WTC11 (cell line): ENCODE measurements around the gene UPK3A.

Experiments used
- NR1H2 ChIP-seq: sonication (generic); formaldehyde crosslinking; IDR thresholded peaks from 2 replicates; pipeline ENCODE4 v1.9.0; 2021; ENCODE audit warnings: mild to moderate bottlenecking, moderate library complexity, missing genetic modification reagents
- SP1 ChIP-seq: sonication (generic); formaldehyde crosslinking; conservative IDR thresholded peaks from 2 replicates; pipeline ENCODE4 v1.8.1; 2022; ENCODE audit warnings: missing genetic modification reagents
- USF1 ChIP-seq: sonication (generic); formaldehyde crosslinking; IDR thresholded peaks from 2 replicates; pipeline ENCODE4 v1.8.0; 2022; ENCODE audit warnings: mild to moderate bottlenecking, missing genetic modification reagents
- ZNF138 ChIP-seq: sonication (generic); formaldehyde crosslinking; conservative IDR thresholded peaks from 2 replicates; pipeline ENCODE4 v1.8.1; 2022; ENCODE audit warnings: mild to moderate bottlenecking, moderate library complexity, missing genetic modification reagents
- TF ChIP-seq, protein P1 (sequence below): fragments of 200-600 bp; IDR thresholded peaks from 2 replicates; pipeline ENCODE4 v1.8.0; 2022; ENCODE audit warnings: antibody characterized with exemption

- TF ChIP-seq ZNF138 (CRISPR knock-in tag) (no peak), NR1H2 (CRISPR knock-in tag) (no peak), SP1 (CRISPR knock-in tag) (no peak), USF1 (CRISPR knock-in tag) (no peak)
- TF ChIP-seq, protein P1, sequence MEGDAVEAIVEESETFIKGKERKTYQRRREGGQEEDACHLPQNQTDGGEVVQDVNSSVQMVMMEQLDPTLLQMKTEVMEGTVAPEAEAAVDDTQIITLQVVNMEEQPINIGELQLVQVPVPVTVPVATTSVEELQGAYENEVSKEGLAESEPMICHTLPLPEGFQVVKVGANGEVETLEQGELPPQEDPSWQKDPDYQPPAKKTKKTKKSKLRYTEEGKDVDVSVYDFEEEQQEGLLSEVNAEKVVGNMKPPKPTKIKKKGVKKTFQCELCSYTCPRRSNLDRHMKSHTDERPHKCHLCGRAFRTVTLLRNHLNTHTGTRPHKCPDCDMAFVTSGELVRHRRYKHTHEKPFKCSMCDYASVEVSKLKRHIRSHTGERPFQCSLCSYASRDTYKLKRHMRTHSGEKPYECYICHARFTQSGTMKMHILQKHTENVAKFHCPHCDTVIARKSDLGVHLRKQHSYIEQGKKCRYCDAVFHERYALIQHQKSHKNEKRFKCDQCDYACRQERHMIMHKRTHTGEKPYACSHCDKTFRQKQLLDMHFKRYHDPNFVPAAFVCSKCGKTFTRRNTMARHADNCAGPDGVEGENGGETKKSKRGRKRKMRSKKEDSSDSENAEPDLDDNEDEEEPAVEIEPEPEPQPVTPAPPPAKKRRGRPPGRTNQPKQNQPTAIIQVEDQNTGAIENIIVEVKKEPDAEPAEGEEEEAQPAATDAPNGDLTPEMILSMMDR, result no peak
Measured at GRCh38 chr22:45298934-45299505, 14.3 kb downstream of the UPK3A start.
